ENCODE data around the gene REXO5.
"Not testable (repeated sequence)": the region's sequence is repeated elsewhere in the genome, so short reads cannot be mapped to it uniquely, and the experiment has no call there.

Gene REXO5

GRCh38 chr16:20799599-20799998 lies 6.7 kb upstream of the REXO5 start:
- FAIRE-seq (no peak), DNase-seq (ENCODE audit: low spot score) (no peak)

- no peak for FAIRE-seq
- no peak for DNase-seq (ENCODE audit: low spot score)
These were observed 5.0 kb upstream of the REXO5 start for GRCh38 chr16:20801278-20801677.

GRCh38 chr16:20803192-20803560 lies 3.2 kb upstream of the REXO5 start:
- DNase-seq (ENCODE audit: low spot score) (no peak), FAIRE-seq (no peak)

- DNase-seq (ENCODE audit: low spot score) (no peak), FAIRE-seq (no peak)
These were observed 2.6 kb upstream of the REXO5 start for GRCh38 chr16:20803561-20804214.

GRCh38 chr16:20805684-20806167 lies 601 bp upstream of the REXO5 start:
- DNase-seq (ENCODE audit: low spot score); FAIRE-seq: not testable (repeated sequence)

- FAIRE-seq (no peak), DNase-seq (ENCODE audit: low spot score) (no peak)
These were observed 1.5 kb downstream of the REXO5 start for GRCh38 chr16:20807862-20808261.

GRCh38 chr16:20811889-20812439 lies 5.6 kb downstream of the REXO5 start:
- FAIRE-seq = no peak
- no peak for DNase-seq (ENCODE audit: low spot score)

- FAIRE-seq (peak; percentile 46), DNase-seq (ENCODE audit: low spot score) (no peak)
These were observed 6.2 kb downstream of the REXO5 start for GRCh38 chr16:20812510-20812909.

GRCh38 chr16:20814784-20815183 lies 8.5 kb downstream of the REXO5 start:
- FAIRE-seq = no peak
- no peak for DNase-seq (ENCODE audit: low spot score)

GRCh38 chr16:20818929-20819585 lies 12.7 kb downstream of the REXO5 start:
- FAIRE-seq (no peak), DNase-seq (ENCODE audit: low spot score) (no peak)

GRCh38 chr16:20821682-20822081 lies 15.4 kb downstream of the REXO5 start:
- DNase-seq (ENCODE audit: low spot score) = no peak
- no peak for FAIRE-seq

GRCh38 chr16:20822521-20823325 lies 16.4 kb downstream of the REXO5 start:
- DNase-seq (ENCODE audit: low spot score) (no peak), FAIRE-seq (no peak)

GRCh38 chr16:20826039-20826566 lies 19.8 kb downstream of the REXO5 start:
- DNase-seq (ENCODE audit: low spot score) (no peak), FAIRE-seq (no peak)

- FAIRE-seq = no peak
- no peak for DNase-seq (ENCODE audit: low spot score)
These were observed 23.2 kb downstream of the REXO5 start for GRCh38 chr16:20829536-20829935.

GRCh38 chr16:20830372-20830771 lies 24.0 kb downstream of the REXO5 start:
- DNase-seq (ENCODE audit: low spot score) = no peak
- no peak for FAIRE-seq

- no peak for DNase-seq (ENCODE audit: low spot score)
- FAIRE-seq = no peak
These were observed 26.8 kb downstream of the REXO5 start for GRCh38 chr16:20833086-20833485.

- no peak for FAIRE-seq
- DNase-seq (ENCODE audit: low spot score) = no peak
These were observed 31.9 kb downstream of the REXO5 start for GRCh38 chr16:20838240-20838639.

- DNase-seq (ENCODE audit: low spot score) = no peak
- no peak for FAIRE-seq
These were observed 33.2 kb downstream of the REXO5 start for GRCh38 chr16:20839504-20839903.

- FAIRE-seq (no peak), DNase-seq (ENCODE audit: low spot score) (no peak)
These were observed 37.7 kb downstream of the REXO5 start for GRCh38 chr16:20844054-20844453.

GRCh38 chr16:20844588-20844987 lies 38.3 kb downstream of the REXO5 start:
- DNase-seq (ENCODE audit: low spot score) (no peak), FAIRE-seq (no peak)

GRCh38 chr16:20846030-20846429 lies 39.7 kb downstream of the REXO5 start:
- DNase-seq (ENCODE audit: low spot score) (no peak), FAIRE-seq (no peak)

GRCh38 chr16:20846551-20846950 lies 40.2 kb downstream of the REXO5 start:
- no peak for FAIRE-seq
- DNase-seq (ENCODE audit: low spot score) = no peak

Measured in urothelium cell line (cell line).